Thoracic aorta (tissue), 2 donors: ENCODE data around the gene CISD3. TPM values are rescaled to one million over a fixed set of nuclear protein-coding genes. Genes with fewer than 3 reads are reported as not detected.

Experiments used
- ATAC-seq: fragments of 150-250 bp; one replicate; pipeline ENCODE4 v1.8.0; 2017; ENCODE audit warnings: low read depth; ENCODE audit not compliant: insufficient number of reproducible peaks, low FRiP score
- DNase-seq: peaks from one replicate; pipeline ENCODE4 v3.0.0-alpha.2; 2020; ENCODE audit warnings: low spot score
- H3K27ac ChIP-seq, 2 donors: fragments of 200-600 bp; sonication (generic); 1 replicate in 1 of 2; 2 replicates in 1 of 2; pipeline ENCODE4 v1.5.1; 2016; ENCODE audit warnings: mild to moderate bottlenecking in 2 of 2, moderate library complexity in 2 of 2
- H3K27me3 ChIP-seq: fragments of 200-600 bp; sonication (generic); replicated peaks from 2 replicates; pipeline ENCODE4 v1.6.0; 2016; ENCODE audit warnings: mild to moderate bottlenecking; ENCODE audit not compliant: insufficient read depth
- H3K36me3 ChIP-seq: fragments of 200-600 bp; sonication (generic); one replicate; pipeline ENCODE4 v1.5.1; 2016
- H3K4me1 ChIP-seq, 2 donors: fragments of 200-600 bp; sonication (generic); 1 replicate in 1 of 2; 2 replicates in 1 of 2; pipeline versions ENCODE4 v1.5.1 to v1.6.0; 2016; ENCODE audit warnings: low read depth in 2 of 2, mild to moderate bottlenecking in 1 of 2; ENCODE audit not compliant: control insufficient read depth in 1 of 2
- H3K4me3 ChIP-seq: fragments of 200-600 bp; sonication (generic); 2 replicates; pipeline ENCODE4 v1.5.1; 2016; ENCODE audit warnings: mild to moderate bottlenecking
- H3K9me3 ChIP-seq: fragments of 200-600 bp; sonication (generic); 2 replicates; pipeline ENCODE4 v1.5.1; 2016
- total RNA-seq, 2 donors: library from RNA; depleted of rRNA; stranded (reverse); fragments of >200 nt; gene quantifications; one replicate each; pipeline versions ENCODE4 v1.1.0 to v1.2.3, GENCODE V29; 2016
- TF ChIP-seq, protein P1 (sequence below): fragments of 200-600 bp; sonication (generic); IDR thresholded peaks from one replicate; pipeline ENCODE4 v1.5.1; 2019; ENCODE audit warnings: antibody characterized with exemption

The CISD3 gene
- total RNA-seq, 2 donors from 2014 or later, result 9.3 to 9.6 TPM

GRCh38 chr17:38746849-38747462, 16.8 kb downstream of the CISD3 start:
- ATAC-seq, result no peak
- no peak for DNase-seq
- Histone ChIP-seq H3K27me3 (no peaks in the 10 kb centered on the region), H3K4me1 (peaks cover 18 to 50% of the 10 kb centered on the region in 2 donors), H3K9me3 (no peaks in the 10 kb centered on the region), H3K4me3 (peak overlapping the region; percentile 92), H3K36me3 (no peaks in the 10 kb centered on the region), H3K27ac (peak overlapping the region; percentile 74 to 83)
- TF ChIP-seq, protein P1, sequence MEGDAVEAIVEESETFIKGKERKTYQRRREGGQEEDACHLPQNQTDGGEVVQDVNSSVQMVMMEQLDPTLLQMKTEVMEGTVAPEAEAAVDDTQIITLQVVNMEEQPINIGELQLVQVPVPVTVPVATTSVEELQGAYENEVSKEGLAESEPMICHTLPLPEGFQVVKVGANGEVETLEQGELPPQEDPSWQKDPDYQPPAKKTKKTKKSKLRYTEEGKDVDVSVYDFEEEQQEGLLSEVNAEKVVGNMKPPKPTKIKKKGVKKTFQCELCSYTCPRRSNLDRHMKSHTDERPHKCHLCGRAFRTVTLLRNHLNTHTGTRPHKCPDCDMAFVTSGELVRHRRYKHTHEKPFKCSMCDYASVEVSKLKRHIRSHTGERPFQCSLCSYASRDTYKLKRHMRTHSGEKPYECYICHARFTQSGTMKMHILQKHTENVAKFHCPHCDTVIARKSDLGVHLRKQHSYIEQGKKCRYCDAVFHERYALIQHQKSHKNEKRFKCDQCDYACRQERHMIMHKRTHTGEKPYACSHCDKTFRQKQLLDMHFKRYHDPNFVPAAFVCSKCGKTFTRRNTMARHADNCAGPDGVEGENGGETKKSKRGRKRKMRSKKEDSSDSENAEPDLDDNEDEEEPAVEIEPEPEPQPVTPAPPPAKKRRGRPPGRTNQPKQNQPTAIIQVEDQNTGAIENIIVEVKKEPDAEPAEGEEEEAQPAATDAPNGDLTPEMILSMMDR, result no peak

DNA sequence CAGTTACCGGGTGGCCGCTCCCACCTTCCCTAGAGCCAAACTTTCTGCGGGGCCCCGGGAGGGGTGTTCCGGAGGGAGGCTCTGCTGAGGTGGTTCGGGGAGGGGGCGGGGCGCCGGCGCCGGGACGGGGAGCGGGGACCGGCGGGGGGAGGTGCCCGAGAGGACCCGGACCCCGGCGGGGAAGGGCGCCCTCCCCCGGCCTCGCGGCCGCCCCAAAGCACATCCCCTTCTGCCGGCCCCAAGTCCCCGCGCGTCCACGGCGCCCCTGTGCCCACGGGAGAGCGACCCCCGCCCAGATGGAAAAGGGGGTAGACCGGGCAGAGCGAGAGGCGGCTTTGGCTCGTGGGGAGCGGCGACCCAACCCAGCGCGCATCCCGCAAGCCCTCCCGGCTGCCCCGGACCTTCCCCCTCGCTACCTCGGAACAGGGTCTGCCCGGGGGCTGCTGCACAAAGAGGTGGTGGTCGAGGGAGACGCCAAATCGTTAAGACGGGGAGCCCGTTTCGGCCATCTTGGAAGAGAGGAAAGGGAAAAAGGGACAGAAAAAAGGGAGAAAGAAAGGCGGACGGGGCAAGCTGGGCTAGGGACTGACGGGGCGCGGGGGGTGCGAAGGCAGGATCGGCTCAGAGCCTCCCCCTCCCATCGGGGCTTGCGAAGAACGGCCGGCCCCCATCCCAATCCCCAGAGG, 17.5 kb downstream of the CISD3 start:
- Histone ChIP-seq H3K27me3 (no peaks in the 10 kb centered on the region), H3K4me1 (peaks cover 14 to 44% of the 10 kb centered on the region in 2 donors), H3K36me3 (no peaks in the 10 kb centered on the region), H3K4me3 (peak overlapping the region; percentile 92), H3K27ac (peak overlapping the region; percentile 74 to 83), H3K9me3 (no peaks in the 10 kb centered on the region)
- TF ChIP-seq, protein P1, result no peak
- ATAC-seq (no peak), DNase-seq (no peak)

- H3K9me3 ChIP-seq, result no peaks in the 10 kb centered on the region
- H3K27ac ChIP-seq, result peak within 1 kb of the TSS; percentile 85 to 99
- TF ChIP-seq, protein P1, result no peak
- H3K36me3 ChIP-seq, result no peaks in the 10 kb centered on the region
- DNase-seq (peak; percentile 94), ATAC-seq (peak; percentile 17)
- peak within 1 kb of the TSS; percentile 92 for H3K4me3 ChIP-seq
- no peaks in the 10 kb centered on the region for H3K27me3 ChIP-seq
- H3K4me1 ChIP-seq, result peaks cover 17 to 40% of the 10 kb centered on the region in 2 donors
Observed at GRCh38 chr17:38748149-38748891, 18.2 kb downstream of the CISD3 start, which contains the start of gene PCGF2. Gene PCGF2 (minus strand): TSS chr17:38748336. CDS start chr17:38740402, 7,934 bp downstream.

DNA sequence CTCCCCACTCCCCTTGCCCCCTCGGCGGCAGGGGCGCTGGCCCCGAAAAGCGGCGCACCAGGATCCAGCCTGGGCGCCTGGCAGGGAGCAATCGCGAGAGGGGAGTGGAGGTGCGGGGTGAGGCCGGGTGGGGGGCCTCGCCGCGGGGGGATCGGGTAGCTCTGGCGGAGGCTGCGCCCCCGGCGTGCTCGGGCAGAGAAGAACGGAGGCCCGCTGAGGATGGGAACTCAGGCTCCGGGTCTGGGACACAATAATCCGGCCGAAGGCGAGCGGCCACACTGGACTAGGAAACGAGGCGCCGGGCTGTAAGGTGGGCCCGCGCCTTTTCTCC, 18.7 kb downstream of the CISD3 start:
- no peak for ATAC-seq
- H3K36me3 ChIP-seq, result no peaks in the 10 kb centered on the region
- TF ChIP-seq, protein P1, result no peak

More for the DNA sequence above, 18.7 kb downstream of the CISD3 start:
- no peak for DNase-seq
- Histone ChIP-seq H3K4me3 (peak overlapping the region; percentile 92), H3K4me1 (peaks cover 22 to 41% of the 10 kb centered on the region in 2 donors), H3K27ac (peak overlapping the region; percentile 85 to 99), H3K9me3 (no peaks in the 10 kb centered on the region), H3K27me3 (no peaks in the 10 kb centered on the region)
